Trophoblast cell (in vitro differentiated cells and primary cell): ENCODE data around the gene PHACTR1.

Experiments used
- DNase-seq, 2 donors: peaks; one replicate each; pipeline ENCODE4 v3.0.0-alpha.2; 2016
- H2AFZ ChIP-seq: 2 replicates; pipeline ENCODE4 v1.6.1; 2013; ENCODE audit warnings: low read length, moderate library complexity, mild to moderate bottlenecking; ENCODE audit not compliant: insufficient read depth, poor library complexity
- H2AK5ac ChIP-seq: 2 replicates; pipeline ENCODE4 v1.6.1; 2013; ENCODE audit warnings: mild to moderate bottlenecking, low read length
- H2BK120ac ChIP-seq: 2 replicates; pipeline ENCODE4 v1.6.1; 2013; ENCODE audit warnings: low read length, mild to moderate bottlenecking, moderate library complexity; ENCODE audit not compliant: insufficient read depth, poor library complexity
- H2BK12ac ChIP-seq: 2 replicates; pipeline ENCODE4 v1.6.1; 2013; ENCODE audit warnings: mild to moderate bottlenecking, low read length, moderate library complexity
- H2BK5ac ChIP-seq: 2 replicates; pipeline ENCODE4 v1.6.1; 2013; ENCODE audit warnings: low read length, low read depth, moderate library complexity, mild to moderate bottlenecking; ENCODE audit not compliant: poor library complexity
- H3K14ac ChIP-seq: 2 replicates; pipeline ENCODE4 v1.6.1; 2013; ENCODE audit warnings: mild to moderate bottlenecking, low read length
- H3K18ac ChIP-seq: 2 replicates; pipeline ENCODE4 v1.6.1; 2013; ENCODE audit warnings: mild to moderate bottlenecking, low read length
- H3K23ac ChIP-seq: 2 replicates; pipeline ENCODE4 v1.6.1; 2013; ENCODE audit warnings: low read length
- H3K27ac ChIP-seq: 2 replicates; pipeline ENCODE4 v1.5.1; 2013; ENCODE audit warnings: low read depth, mild to moderate bottlenecking, inconsistent platforms, low read length, moderate library complexity
- H3K27me3 ChIP-seq: 2 replicates; pipeline ENCODE4 v1.6.1; 2013; ENCODE audit warnings: inconsistent platforms, mild to moderate bottlenecking, low read length, moderate library complexity; ENCODE audit not compliant: insufficient read depth
- H3K36me3 ChIP-seq, 2 experiments: 1 replicate in 1 of 2; 2 replicates in 1 of 2; pipeline ENCODE4 v1.6.1; 2013; ENCODE audit warnings: low read length in 2 of 2, mild to moderate bottlenecking in 2 of 2, moderate library complexity in 1 of 2; ENCODE audit not compliant: insufficient read depth in 2 of 2, control insufficient read depth in 1 of 2
- H3K4ac ChIP-seq: 2 replicates; pipeline ENCODE4 v1.6.1; 2013; ENCODE audit warnings: low read depth, mild to moderate bottlenecking, low read length, moderate library complexity
- H3K4me1 ChIP-seq, 2 experiments: 1 replicate in 1 of 2; 2 replicates in 1 of 2; pipeline ENCODE4 v1.6.1; 2013; ENCODE audit warnings: low read length in 2 of 2, mild to moderate bottlenecking in 2 of 2, moderate library complexity in 1 of 2; ENCODE audit not compliant: insufficient read depth in 2 of 2, control insufficient read depth in 1 of 2
- H3K4me2 ChIP-seq: 2 replicates; pipeline ENCODE4 v1.6.1; 2013; ENCODE audit warnings: inconsistent platforms, mild to moderate bottlenecking, low read length, moderate library complexity
- H3K4me3 ChIP-seq: 2 replicates; pipeline ENCODE4 v1.5.1; 2013; ENCODE audit warnings: mild to moderate bottlenecking, low read depth, low read length, inconsistent platforms
- H3K79me1 ChIP-seq: one replicate; pipeline ENCODE4 v1.6.1; 2013; ENCODE audit warnings: low read length
- H3K79me2 ChIP-seq: 2 replicates; pipeline ENCODE4 v1.6.1; 2013; ENCODE audit warnings: low read length, mild to moderate bottlenecking; ENCODE audit not compliant: control insufficient read depth, insufficient read depth, poor library complexity
- H3K9ac ChIP-seq: 2 replicates; pipeline ENCODE4 v1.6.1; 2013; ENCODE audit warnings: mild to moderate bottlenecking, low read length
- H3K9me3 ChIP-seq: 2 replicates; pipeline ENCODE4 v1.6.1; 2013; ENCODE audit warnings: low read depth, mild to moderate bottlenecking, control low read depth, inconsistent platforms, low read length; ENCODE audit not compliant: insufficient read depth
- H4K12ac ChIP-seq: 2 replicates; pipeline ENCODE4 v1.6.1; 2013; ENCODE audit warnings: low read depth, mild to moderate bottlenecking, low read length, moderate library complexity
- H4K8ac ChIP-seq: 2 replicates; pipeline ENCODE4 v1.6.1; 2013; ENCODE audit warnings: low read depth, mild to moderate bottlenecking, low read length, moderate library complexity
- H4K91ac ChIP-seq: one replicate; pipeline ENCODE4 v1.6.1; 2013; ENCODE audit warnings: low read depth, mild to moderate bottlenecking, low read length, moderate library complexity
- whole genome bisulfite sequencing: extraction: QIAGEN DNeasy Blood & Tissue Kit; methylation state at CpG from one replicate; pipeline ENCODE4 v1.1.7; 2013; ENCODE audit warnings: missing lambda C conversion rate; ENCODE audit not compliant: insufficient read length, insufficient coverage; ENCODE audit errors: extremely low coverage; 5-methylcytosine and 5-hydroxymethylcytosine counted together

The PHACTR1 gene

DNA sequence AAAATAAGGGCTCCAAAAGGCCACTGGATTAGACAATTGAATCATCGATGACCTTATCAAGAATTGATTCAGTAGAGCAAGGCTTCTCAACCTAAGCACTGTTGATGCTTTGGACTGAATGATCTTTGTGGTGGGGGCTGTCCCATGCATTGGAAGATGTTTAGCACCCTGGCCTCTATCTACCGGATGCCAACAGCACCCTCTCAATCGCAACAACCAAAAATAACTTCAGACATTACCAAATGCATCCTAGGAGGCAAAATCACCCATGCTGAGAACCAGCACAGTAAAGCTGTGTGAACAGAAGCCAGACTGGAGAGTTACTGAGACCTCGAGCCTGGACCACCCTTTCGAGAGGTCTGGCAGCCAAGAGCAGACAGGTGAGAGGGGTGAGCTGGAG is 544.3 kb downstream of the PHACTR1 start:
- no peak overlapping the region for H4K8ac ChIP-seq
- H4K12ac ChIP-seq, result no peak overlapping the region
- no peak overlapping the region for H2BK5ac ChIP-seq
- no peak overlapping the region for H3K23ac ChIP-seq
- DNase-seq, result no peak
- no peaks in the 10 kb centered on the region for H3K27me3 ChIP-seq
- H3K9me3 ChIP-seq, result no peaks in the 10 kb centered on the region
- no peak overlapping the region for H3K4me3 ChIP-seq
- H3K79me1 ChIP-seq, result no peaks in the 10 kb centered on the region
- H3K27ac ChIP-seq, result no peak overlapping the region
- no peak overlapping the region for H2BK12ac ChIP-seq
- no peaks in the 10 kb centered on the region for H3K79me2 ChIP-seq
- no peak overlapping the region for H3K18ac ChIP-seq
- no peak overlapping the region for H3K4me2 ChIP-seq
- H2AK5ac ChIP-seq, result no peak overlapping the region
- H3K14ac ChIP-seq, result no peak overlapping the region
- H3K4me1 ChIP-seq, result no peaks in the 10 kb centered on the region
- no peak overlapping the region for H2AFZ ChIP-seq
- H3K4ac ChIP-seq, result no peak overlapping the region
- no peak overlapping the region for H3K9ac ChIP-seq
- WGBS, result no CpG with 5 or more reads among the region's 5 CpGs
- no peaks in the 10 kb centered on the region for H3K36me3 ChIP-seq
- H2BK120ac ChIP-seq, result no peak overlapping the region
- H4K91ac ChIP-seq, result no peak overlapping the region

DNA sequence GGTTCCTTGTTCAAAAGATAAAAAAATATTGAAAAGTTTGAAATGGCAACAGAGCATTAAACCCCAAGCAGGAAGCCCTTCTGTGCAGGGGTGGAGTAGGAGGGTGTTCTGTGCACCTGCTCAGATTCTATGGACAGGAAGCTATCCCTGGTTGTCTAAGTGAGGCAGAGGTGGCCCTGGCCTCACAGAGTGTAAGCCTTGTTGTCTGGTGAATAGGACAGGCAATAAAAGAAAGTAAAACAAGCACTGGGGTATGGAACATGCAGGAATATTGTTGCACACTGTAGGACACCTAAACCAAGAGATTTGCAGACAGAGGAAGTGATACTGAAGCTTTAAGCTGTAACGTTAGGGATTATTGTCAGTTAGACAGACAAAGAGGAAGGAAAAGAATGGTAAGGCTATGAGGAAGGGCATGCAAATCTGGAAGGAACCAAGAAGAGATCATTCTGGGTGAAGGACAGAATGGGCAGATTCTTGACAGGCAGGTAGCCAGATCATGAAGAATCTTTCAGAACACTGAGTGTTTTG is 545.0 kb downstream of the PHACTR1 start:
- H3K4ac ChIP-seq, result no peak overlapping the region
- H3K36me3 ChIP-seq, result no peaks in the 10 kb centered on the region
- no peak overlapping the region for H4K91ac ChIP-seq
- H2BK5ac ChIP-seq, result no peak overlapping the region
- H3K79me2 ChIP-seq, result no peaks in the 10 kb centered on the region
- no peak overlapping the region for H4K8ac ChIP-seq
- H3K27me3 ChIP-seq, result no peaks in the 10 kb centered on the region
- H3K4me2 ChIP-seq, result no peak overlapping the region
- no peaks in the 10 kb centered on the region for H3K9me3 ChIP-seq
- no peak overlapping the region for H3K18ac ChIP-seq
- no peak overlapping the region for H3K4me3 ChIP-seq
- H4K12ac ChIP-seq, result no peak overlapping the region
- no peaks in the 10 kb centered on the region for H3K79me1 ChIP-seq
- H3K4me1 ChIP-seq, result no peaks in the 10 kb centered on the region
- DNase-seq, result no peak
- H3K23ac ChIP-seq, result no peak overlapping the region
- H3K9ac ChIP-seq, result no peak overlapping the region
- WGBS, result no CpG with 5 or more reads among the region's 1 CpG
- H3K14ac ChIP-seq, result no peak overlapping the region
- H3K27ac ChIP-seq, result no peak overlapping the region
- H2AK5ac ChIP-seq, result no peak overlapping the region
- no peak overlapping the region for H2AFZ ChIP-seq
- no peak overlapping the region for H2BK120ac ChIP-seq
- H2BK12ac ChIP-seq, result no peak overlapping the region

DNA sequence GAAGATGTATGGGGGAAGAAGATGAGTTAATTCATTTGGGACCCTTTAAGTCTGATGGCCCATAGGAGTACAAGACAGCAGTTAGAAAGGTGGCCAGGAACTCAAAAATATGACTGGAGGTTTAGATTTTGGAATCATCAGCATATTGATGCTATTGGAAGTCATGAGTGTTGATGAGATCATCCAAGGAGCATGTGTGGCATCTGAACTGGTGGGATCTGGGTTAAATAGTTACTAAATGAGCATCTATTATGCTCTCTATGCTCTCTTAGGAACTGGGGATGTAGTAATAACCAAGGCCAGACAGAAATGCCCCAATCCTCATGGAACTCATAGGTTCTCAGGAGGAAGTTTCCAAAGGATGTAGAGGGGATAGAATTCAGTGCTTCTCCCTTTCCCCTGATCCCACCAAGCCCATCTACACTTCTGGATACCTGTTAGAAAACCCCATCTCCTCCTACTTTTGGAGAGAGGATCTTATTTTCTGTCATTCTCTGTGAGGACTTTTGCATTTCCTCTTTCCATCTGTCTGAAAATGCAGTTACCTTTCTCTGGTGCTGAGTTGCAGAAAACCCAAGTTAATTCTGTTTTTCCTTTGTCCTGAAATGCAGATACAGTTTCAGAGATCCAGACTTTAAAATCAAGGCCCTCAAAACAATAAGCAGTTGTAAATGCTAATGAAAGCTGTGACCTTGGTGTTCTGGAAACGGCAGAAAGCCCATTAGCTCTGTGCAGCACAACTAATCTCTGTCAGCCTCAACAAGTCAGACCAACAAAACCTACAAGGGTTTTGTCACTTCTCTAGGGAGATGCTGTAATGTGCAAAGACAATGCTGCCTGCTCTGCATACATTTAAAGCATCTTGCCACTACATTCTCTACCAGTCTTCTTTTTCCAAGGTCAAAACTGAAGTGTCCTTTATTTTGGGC is 546.0 kb downstream of the PHACTR1 start:
- no peak overlapping the region for H3K4me2 ChIP-seq
- H2AK5ac ChIP-seq, result no peak overlapping the region
- no peak overlapping the region for H2BK120ac ChIP-seq
- peaks cover 0 to 3% of the 10 kb centered on the region in 2 experiments for H3K4me1 ChIP-seq
- no peak overlapping the region for H3K4ac ChIP-seq
- H2AFZ ChIP-seq, result no peak overlapping the region
- no peak overlapping the region for H4K8ac ChIP-seq
- no peaks in the 10 kb centered on the region for H3K9me3 ChIP-seq
- H2BK12ac ChIP-seq, result no peak overlapping the region
- H3K79me1 ChIP-seq, result no peaks in the 10 kb centered on the region
- H3K4me3 ChIP-seq, result no peak overlapping the region
- DNase-seq, result no peak
- H3K36me3 ChIP-seq, result no peaks in the 10 kb centered on the region
- no peak overlapping the region for H3K18ac ChIP-seq
- H3K23ac ChIP-seq, result no peak overlapping the region
- no peak overlapping the region for H4K12ac ChIP-seq
- no peak overlapping the region for H3K27ac ChIP-seq
- no peak overlapping the region for H2BK5ac ChIP-seq
- no peak overlapping the region for H3K14ac ChIP-seq
- H3K27me3 ChIP-seq, result no peaks in the 10 kb centered on the region
- H4K91ac ChIP-seq, result no peak overlapping the region
- WGBS, result no CpG with 5 or more reads among the region's 1 CpG
- no peaks in the 10 kb centered on the region for H3K79me2 ChIP-seq
- H3K9ac ChIP-seq, result no peak overlapping the region

DNA sequence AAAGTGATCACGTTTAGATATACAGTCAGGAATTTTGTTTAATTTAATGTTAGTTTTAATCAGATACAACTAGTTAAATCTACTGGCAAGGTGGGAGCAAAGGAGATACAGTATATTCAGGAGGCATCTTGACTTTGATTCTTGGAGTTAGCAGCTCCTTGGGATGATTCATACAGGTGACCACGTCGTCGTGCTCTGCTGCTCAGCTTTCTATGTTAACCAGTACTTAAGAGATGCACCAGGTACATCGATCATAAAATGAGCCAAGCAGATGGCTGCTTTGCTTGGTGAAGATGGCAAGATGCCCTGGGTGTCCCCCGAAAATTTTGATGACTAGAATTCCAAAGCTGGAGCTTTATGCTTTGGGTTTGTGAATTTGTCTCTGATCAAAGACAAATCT is 547.1 kb downstream of the PHACTR1 start:
- H3K4me3 ChIP-seq, result no peak overlapping the region
- H2AFZ ChIP-seq, result no peak overlapping the region
- no peaks in the 10 kb centered on the region for H3K27me3 ChIP-seq
- H3K23ac ChIP-seq, result no peak overlapping the region
- H3K36me3 ChIP-seq, result no peaks in the 10 kb centered on the region
- H2AK5ac ChIP-seq, result no peak overlapping the region
- no peak overlapping the region for H3K9ac ChIP-seq
- WGBS, result no CpG with 5 or more reads among the region's 6 CpGs
- no peaks in the 10 kb centered on the region for H3K79me1 ChIP-seq
- H3K4ac ChIP-seq, result no peak overlapping the region
- no peak overlapping the region for H4K12ac ChIP-seq
- no peak overlapping the region for H2BK120ac ChIP-seq
- DNase-seq, result no peak
- peaks cover 0 to 3% of the 10 kb centered on the region in 2 experiments for H3K4me1 ChIP-seq
- H3K27ac ChIP-seq, result no peak overlapping the region
- no peak overlapping the region for H2BK12ac ChIP-seq
- no peak overlapping the region for H3K14ac ChIP-seq
- no peak overlapping the region for H3K18ac ChIP-seq
- H4K8ac ChIP-seq, result no peak overlapping the region
- no peak overlapping the region for H2BK5ac ChIP-seq
- H4K91ac ChIP-seq, result no peak overlapping the region
- no peaks in the 10 kb centered on the region for H3K9me3 ChIP-seq
- no peaks in the 10 kb centered on the region for H3K79me2 ChIP-seq
- no peak overlapping the region for H3K4me2 ChIP-seq
